ENCODE data around the gene NCLN.

- TF ChIP-seq EZH2 (IDR thresholded peaks at IDR 0.05) (no peak), POLR2AphosphoS5 (IDR thresholded peaks at IDR 0.05; ENCODE audit: borderline replicate concordance, low read depth, low read length) (no peak), FOXP2 (optimal IDR thresholded peaks at IDR 0.05; ENCODE audit: control extremely low read depth, extremely low read length, insufficient read depth) (no peak)
These were observed 30.6 kb upstream of the NCLN start for GRCh38 chr19:3154957-3155736.
